Upper lobe of left lung (tissue), 4 donors: Measurements from ENCODE around the gene OTOG.

Source experiments
- CTCF ChIP-seq, 6 experiments: fragments of 450-650 bp in 4 of 6; fragments of 200-600 bp in 2 of 6; sonication (generic) in 2 of 6; IDR thresholded peaks; one replicate each; pipeline ENCODE4 v1.5.1; 2016 to 2019; ENCODE audit warnings: antibody characterized with exemption in 6 of 6
- EP300 ChIP-seq, 4 donors: sonication (generic); formaldehyde crosslinking; IDR thresholded peaks; one replicate each; pipeline ENCODE4 v1.5.1; 2017; ENCODE audit warnings: antibody characterized with exemption in 4 of 4, control low read depth in 2 of 4

GRCh38 chr11:17508306-17508705 is 38.8 kb upstream of the OTOG start:
- no peak for TF ChIP-seq EP300 (IDR thresholded peaks at IDR 0.05)
- TF ChIP-seq CTCF (IDR thresholded peaks at IDR 0.05): no peak
